HG03103 (cell line): ENCODE measurements around the gene GALE.
"Not testable (repeated sequence)": the region's sequence is repeated elsewhere in the genome, so short reads cannot be mapped to it uniquely, and the experiment has no call there.

Experiments
- ATAC-seq: cut with Tn5 transposase; IDR thresholded peaks from one replicate; pipeline ENCODE4 v1.9.1; 2021; ENCODE audit warnings: low read depth; ENCODE audit not compliant: unreplicated experiment

Gene GALE

DNA sequence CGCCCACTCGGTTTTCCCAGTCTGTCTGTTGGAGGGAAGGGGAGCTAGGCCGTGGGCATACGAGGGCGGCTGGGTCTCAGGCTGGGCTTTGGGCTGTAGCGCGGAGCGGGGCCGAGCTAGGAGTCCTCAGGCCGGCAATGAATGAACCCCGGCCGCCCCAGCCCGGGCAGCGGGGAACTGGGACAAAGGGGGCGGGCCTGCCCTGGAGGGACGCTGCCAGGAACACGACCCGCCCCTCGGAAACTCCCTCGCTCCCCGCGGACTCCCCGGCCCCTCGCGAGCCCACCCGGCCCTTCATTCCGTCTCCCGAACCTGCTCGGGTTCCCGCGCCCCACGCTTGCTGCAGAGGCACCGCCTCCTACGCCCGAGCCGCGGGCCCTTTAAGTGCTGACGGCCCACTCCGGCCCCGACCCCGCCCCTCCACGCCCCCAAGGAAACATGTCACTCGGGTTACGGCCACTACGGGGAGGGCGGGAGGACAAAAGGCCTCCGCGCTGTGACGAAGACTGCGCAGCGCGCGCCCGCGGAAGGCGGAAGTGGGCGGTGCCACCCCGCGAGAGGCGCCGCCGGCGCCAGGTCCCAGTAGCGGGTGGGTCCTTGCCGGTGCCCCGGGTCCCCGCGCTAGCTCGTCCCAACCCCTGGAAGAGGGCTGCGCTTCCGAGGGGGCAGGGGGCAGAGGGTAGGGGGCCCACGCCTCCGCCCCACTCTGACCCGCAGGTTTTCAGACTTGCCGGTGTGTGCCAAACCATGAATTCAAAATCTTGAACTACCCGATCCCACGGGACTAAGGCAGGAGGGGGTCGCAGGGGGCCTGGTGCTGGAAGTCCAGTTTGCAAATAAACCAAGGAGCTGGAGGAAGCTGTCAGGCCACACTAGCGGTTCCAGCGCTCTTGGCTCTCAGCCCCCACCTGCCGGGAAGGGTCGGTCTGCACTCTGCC is at the start of gene GALE:
Gene GALE (minus strand): TSS at position 355 of the 938 bp plus-strand sequence. CDS start 1,747 bp downstream, outside the sequence.
- ATAC-seq = peak; percentile 76

DNA sequence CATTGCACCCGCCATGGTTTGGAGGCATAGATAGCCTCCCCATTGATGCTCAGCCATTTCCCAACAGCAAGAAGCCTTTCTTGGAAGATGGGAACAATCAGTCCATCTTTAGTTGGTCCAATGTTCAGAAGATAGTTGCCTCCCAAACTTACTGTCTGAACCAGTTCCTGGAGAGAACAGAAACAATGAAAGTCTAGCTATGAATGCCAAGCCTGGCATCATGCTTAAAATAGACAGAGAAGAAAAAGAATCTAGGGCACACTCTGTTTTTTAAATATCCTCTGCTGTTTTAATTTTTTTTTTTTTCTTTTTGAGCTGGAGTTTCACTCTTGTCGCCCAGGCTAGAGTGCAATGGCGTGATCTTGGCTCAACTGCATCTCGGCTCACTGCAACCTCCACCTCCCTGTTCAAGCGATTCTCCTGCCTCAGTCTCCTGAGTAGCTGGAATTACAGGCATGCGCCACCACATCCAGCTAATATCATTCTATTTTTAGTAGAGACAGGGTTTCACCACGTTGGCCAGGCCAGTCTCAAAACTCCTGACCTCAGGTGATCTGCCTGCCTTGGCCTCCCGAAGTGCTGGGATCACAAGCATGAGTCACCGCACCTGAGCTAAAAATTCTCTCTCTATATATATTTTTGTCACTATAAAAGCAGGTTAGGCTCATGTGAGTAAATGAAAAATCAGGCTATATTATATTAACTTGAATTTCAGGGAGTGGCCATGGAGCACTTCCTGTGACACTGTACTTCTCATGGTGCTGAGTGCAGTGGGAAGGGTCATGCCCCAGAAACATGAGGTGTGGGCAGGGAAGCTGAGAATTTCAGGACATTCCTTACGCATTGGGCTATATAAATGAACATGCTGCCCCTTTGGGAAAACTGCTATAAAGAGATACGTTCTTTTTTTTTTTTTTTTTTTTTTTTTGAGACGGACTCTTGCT is 48.4 kb upstream of the GALE start:
- ATAC-seq = no peak

DNA sequence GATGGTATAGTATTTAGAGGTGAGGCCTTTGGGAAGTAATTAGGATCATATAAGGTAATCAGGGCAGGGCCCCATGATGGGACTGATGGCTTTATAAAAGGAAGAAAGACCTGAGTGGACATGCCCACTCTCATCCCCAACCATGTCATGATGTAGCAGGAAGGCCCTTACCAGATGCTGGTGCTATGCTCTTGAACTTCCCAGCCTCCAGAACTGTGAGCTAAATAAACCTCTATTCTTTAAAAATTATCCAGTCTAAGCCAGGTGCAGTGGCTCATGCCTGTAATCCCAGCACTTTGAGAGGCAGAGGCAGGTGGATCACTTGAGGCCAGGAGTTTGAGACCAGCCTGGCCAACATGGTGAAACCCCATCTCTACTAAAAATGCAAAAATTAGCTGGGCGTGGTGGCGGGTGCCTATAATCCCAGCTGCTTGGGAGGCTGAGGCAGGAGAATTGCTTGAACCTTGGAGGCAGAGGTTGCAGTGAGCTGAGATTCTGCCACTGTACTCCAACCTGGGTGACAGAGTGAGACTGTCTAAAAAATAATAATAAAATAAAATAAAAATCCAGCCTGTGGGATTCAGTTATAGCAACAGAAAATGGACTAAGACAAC is 47.0 kb upstream of the GALE start:
- not testable (repeated sequence) for ATAC-seq

DNA sequence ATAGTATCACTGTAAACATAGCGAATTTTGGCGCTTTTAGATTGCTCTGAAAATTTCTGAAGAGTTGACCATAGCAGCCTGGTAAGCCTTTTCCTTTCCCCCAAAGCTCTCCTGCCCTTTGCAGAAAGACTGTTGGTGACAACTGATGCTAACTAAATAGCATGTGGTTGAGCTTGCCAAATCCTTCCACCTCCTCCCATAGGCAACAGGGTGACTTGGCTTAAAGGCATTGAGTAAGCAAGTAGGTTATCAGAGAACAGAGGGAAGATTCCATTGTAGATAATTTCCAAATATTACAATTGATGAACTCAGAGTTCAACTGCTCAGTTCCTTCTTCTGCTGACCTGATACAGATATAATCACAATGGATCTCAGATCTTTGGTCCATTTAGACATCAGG is 44.6 kb upstream of the GALE start:
- no peak for ATAC-seq

DNA sequence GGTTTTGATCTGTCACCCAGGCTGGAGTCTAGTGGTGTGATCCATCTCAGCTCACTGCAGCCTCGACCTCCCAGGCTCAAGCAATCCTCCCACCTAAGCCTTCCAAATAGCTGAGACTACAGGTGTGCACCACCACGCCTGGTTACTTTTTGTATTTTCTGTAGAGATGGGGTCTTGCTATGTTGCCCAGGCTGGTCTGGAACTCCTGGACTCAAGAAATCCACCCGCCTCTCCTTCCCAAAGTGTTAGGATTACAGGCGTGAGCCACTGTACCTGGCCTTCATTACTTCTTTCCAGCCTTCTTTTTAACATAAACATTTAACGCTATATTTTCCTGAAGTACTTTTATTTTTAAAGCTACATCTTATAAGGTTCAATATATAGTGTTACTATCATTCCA is 43.1 kb upstream of the GALE start:
- ATAC-seq = no peak

DNA sequence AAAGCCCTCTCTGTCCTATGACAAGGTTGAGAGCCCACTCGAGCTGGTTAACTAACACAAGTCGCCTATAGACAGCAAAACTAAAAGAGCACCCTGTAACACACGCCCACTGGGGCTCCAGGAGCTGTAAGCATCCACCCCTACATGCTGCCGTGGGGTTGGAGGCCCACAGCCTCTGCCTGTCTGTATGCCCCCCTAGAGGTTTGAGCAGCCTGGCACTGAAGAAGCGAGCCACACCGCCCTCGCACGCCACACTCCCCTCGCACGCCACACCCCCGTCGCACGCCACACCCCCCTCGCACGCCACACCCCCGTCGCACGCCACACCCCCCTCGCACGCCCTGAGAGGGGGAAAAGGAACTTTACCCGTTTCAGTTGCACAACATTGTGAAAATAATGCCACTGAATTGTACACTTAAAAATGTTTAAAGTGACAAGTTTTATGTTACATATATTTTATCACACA is 37.9 kb upstream of the GALE start:
- ATAC-seq = no peak

DNA sequence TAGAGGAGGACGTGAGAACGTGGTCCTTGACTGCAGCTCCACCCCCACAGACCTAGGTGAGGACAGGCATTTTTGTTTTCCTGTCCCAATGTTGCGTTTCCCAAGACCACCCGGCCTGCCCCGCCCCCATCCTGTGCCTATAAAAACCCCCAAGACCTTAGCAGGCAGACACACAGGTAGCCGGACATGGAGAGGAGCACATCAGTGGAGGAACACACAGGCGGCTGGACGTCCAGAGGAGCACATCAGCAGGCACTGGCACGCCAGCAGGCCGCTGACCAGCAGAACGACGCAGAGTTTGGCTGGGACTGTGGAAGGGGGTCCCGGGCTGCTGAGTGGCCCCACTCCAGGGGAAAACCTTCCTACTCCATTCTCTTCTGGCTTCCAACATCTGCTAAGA is 37.4 kb upstream of the GALE start:
- ATAC-seq = no peak

DNA sequence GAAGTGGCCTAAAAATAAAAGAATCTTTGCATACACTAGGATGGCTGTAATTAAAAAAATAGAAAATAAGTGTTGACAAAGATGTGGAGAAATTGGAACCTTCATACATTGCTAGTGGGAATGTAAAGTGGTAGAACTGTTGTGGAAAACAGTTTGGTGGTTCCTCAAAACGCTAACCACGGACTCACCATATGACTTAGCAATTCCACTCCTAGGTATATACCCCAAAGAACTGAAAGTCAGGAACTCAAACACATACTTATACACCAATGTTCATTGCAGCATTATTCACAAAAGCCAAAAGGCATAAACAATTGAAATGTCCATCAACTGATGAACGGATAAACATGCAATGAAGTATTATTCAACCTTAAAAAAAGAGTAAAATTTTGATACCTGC is 35.5 kb upstream of the GALE start:
- no peak for ATAC-seq

DNA sequence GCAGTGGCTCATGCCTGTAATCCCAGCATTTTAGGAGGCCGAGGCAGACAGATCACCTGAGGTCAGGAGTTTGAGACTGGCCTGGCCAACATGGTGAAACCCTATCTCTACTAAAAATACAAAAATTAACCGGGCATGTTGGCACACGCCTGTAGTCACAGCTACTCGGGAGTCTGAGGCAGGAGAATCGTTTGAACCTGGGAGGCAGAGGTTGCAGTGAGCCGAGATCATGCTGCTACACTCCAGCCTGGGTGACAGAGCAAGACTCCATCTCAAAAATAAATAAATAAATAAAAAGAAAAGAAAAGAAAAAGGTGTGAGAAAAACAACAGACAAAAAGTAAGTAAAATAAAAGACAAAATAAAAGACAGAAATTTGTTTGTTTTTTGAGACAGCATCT is 33.6 kb upstream of the GALE start:
- ATAC-seq = not testable (repeated sequence)

DNA sequence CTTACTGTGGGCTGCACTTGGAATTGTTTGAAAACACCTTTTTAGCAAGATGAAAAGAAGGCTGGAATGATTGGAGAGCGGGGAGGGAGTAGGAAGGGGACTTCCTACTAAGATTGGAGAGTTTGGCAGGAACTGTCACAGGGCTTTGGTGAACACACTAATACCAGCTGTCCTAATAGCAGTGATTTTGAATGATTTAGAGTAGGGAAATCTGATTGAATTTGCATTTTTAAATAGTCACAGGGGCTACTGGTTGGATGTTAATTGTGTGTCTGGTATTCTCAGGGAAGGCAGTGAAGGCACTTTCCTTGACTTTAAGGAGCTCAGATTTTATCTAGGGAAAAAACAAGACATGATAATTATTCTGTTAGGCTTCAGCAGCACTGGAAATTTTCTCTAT is 27.2 kb upstream of the GALE start:
- no peak for ATAC-seq

DNA sequence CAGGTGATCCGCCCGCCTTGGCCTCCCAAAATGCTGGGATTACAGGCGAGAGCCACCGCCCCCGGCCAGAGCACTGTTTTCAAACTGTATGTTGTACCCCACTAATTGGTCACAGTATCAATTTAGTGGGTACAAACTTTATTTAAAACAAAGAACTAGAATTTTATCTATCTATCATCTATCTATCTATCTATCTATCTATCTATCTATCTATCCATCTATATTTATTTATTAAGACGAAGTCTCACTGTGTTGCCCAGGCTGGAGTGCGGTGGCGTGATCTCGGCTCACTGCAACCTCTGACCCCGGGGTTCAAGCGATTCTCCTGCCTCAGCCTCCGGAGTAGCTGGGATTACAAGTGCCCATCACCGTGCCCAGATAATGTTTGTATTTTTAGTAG is 26.0 kb upstream of the GALE start:
- not testable (repeated sequence) for ATAC-seq

DNA sequence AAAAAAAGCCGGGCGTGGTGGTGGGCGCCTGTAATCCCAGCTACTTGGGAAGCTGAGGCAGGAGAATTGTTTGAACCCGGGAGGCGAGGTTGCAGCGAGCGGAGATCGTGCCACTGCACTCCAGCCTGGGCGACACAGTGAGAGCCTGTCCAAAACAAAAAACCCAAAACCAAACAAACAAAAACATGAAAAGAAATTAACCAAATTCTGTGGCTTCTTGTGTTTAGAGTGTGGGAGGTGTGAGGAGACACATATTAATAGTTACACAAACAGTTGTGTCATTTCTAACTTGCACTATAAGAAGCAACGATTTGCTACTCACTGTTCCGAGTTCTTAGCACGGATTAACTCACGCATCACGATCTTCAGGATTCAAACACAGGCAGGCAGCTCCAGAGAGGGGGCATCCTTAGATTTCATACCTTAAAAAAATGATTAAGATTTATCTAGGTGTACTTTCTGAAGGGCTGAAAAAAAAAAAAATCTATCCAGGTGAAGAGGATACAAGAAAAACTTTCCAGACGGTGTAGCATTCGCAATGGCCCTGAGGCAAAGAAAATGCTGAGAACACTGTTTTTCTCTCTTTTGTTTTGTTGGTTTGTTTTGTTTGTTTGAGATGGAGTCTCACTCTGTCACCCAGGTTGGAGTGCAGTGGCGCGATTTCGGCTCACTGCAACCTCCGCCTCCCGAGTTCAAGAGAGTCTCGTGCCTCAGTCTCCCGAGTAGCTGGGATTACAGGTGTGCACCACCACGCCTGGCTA is 25.4 kb upstream of the GALE start:
- ATAC-seq = no peak

DNA sequence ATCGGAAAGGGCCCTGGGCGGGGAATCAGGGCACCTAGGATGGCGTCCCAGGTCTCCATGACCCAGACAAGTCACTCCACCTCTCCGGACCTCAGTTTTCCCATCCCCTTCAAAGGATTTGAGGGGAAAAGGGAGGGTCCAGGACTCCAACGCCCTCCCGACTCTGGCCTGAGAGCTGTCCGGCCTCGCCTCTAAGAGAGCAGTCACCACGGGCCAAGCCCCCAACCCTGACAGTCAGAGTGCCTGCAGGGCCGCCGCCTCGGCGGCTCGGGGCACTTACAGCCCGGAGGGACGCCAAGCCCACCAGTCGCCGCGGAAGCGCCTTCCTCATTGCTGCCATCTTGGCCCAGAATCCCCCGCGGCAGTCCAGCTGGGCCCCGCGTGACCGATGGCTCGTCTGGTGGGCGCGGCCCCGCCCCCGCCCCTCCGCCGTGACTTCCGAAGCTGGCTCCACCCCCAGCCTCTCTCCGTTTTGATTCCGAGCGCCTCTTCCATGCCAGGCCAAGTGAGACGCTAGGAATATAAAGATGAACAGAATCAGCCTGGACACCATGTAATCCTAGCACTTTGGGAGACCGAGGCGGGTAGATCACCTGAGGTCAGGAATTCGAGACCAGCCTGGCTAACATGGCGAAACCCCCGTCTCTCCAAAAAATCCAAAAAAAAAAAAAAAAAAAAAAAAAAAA is 24.7 kb upstream of the GALE start, which contains the start of gene HMGCL:
Gene HMGCL (minus strand): TSS at position 354 of the 686 bp plus-strand sequence. CDS start 14 bp downstream, at position 340.
- peak; percentile 70 for ATAC-seq

DNA sequence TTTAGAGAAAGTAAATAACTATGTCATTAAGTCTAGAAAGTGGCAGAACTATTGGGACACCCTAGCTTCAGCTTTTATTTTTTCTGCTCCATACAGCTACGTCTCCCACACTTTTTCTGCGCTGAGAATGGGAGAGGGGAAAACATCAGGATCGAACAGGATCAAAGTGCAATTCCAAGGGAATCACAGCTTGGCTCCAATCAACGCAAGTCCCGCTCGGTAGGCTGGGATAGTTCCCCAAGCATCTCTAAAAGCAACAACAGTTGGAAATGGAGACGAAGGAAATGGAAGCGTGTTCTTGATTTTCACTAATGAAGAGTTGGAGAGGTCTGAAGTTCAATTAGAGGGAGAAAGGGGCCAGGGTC is 24.1 kb upstream of the GALE start:
- ATAC-seq = no peak

DNA sequence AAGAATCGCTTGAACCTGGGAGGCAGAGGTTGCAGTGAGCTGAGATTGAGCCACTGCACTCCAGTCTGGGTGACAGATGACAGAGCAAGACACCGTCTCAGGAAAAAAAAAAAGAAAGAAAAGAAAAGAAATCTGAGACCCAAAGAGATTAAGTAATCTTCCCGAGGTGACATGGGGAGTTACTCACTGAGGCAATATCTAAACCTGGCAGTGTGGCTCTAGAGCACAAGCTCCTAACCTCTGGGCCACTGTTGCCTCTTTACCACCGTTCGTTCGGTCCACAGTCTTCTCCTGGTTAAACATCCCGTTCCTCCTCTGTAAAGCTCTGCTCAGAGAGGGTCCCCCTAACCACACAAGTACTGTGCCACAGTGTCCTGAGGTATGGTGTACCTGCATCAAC is 23.2 kb upstream of the GALE start:
- ATAC-seq = no peak

DNA sequence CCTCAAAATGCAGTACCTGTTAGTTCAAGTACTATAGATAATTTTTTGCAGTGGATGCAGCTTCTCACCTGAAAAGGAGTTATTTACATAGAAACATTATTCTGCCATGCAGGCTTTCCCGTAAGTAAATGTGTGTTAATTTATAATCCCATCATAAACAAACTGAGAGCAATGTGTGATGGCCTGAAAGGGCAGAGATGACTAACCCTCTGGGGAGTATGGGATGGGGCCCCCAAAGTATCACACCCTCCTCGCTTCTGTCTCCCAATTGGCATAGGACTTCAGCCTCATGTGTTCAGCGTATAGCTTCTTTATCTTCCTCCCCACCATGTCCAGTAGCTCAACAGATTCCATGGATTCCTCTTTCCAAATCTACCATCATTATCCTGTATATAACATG is 17.1 kb upstream of the GALE start:
- ATAC-seq = no peak

DNA sequence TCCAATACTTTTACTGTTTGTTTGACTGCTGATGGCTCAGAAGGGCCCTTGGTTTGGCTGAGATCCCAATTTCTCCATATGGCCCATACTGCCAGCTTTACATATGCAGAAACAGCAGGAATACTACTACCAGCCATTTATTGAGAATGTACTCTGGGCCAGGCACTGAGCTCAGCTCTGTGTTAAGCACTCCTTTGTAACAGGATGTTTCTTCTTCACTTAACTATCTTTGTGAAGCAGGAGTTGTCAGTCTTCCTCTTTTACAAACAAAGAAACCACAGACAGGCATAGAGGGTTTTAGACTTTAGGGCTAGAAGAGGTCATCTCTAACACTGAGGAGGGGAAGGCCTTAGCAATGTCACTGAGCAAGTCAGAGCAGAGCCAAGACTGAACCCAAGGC is 16.4 kb upstream of the GALE start:
- ATAC-seq = no peak

DNA sequence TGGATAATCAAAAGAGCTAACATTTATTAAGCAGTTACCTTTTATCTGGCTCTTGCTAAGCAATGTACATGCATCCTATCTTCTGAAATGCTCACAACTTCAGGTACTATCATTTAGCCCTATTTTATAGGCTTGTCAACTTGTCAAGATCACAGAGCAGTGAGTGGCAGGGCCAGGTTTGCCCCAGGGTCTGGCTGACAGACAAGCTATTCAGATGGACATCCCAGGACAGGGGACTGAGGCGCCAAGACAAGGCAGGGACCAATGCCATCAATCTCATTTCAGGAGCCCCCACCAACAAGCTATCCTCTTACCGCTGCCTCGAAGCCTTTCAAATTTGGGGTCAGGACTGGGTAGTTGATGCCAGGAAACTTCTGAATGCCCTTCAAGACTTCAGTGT is 15.8 kb upstream of the GALE start:
- ATAC-seq = no peak

DNA sequence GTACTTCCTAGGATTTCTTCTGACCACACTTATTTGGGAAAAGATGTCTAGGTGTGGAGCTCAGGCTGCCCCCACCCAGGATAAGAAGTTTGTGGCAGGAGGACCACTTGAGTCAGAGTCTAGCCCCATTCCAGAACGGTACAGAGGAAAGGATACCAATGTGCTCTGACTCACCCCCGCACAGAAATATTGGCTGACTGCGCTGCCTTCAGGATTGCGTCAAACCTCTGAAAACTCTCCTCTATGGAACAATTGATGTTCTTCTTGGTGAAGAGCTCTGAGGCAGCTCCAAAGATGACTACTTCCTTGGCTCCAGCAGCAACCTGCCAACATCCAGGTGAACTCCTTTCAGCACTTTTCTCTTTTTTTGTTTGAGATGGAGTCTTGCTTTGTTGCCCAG is 13.5 kb upstream of the GALE start:
- no peak for ATAC-seq
